Glutamatergic neuron (in vitro differentiated cells): ENCODE measurements around the gene CLEC16A. TPM values are rescaled to one million over a fixed set of nuclear protein-coding genes. Genes with fewer than 3 reads are reported as not detected.
A peak's percentile ranks its signal among the peaks of the same experiment; 100 is the strongest.

Experiments used
- DNase-seq: peaks from one replicate; pipeline ENCODE4 v3.0.0; 2022
- H3K27ac Mint-ChIP-seq: one replicate; pipeline ENCODE4 v1.8.0; 2020; ENCODE audit warnings: mild to moderate bottlenecking, mixed read lengths, inconsistent platforms; ENCODE audit not compliant: unreplicated experiment
- H3K27me3 Mint-ChIP-seq: one replicate; pipeline ENCODE4 v1.8.0; 2020; ENCODE audit warnings: mild to moderate bottlenecking, moderate library complexity, mixed read lengths, inconsistent platforms; ENCODE audit not compliant: unreplicated experiment
- H3K36me3 Mint-ChIP-seq: one replicate; pipeline ENCODE4 v1.8.0; 2020; ENCODE audit warnings: mild to moderate bottlenecking, mixed read lengths, inconsistent platforms; ENCODE audit not compliant: unreplicated experiment
- H3K4me1 Mint-ChIP-seq: one replicate; pipeline ENCODE4 v1.8.0; 2020; ENCODE audit warnings: mild to moderate bottlenecking, low read depth, mixed read lengths, inconsistent platforms; ENCODE audit not compliant: unreplicated experiment
- H3K4me3 Mint-ChIP-seq: one replicate; pipeline ENCODE4 v1.8.0; 2020; ENCODE audit warnings: mild to moderate bottlenecking, mixed read lengths, inconsistent platforms; ENCODE audit not compliant: unreplicated experiment
- H3K9me3 Mint-ChIP-seq: one replicate; pipeline ENCODE4 v1.8.0; 2020; ENCODE audit warnings: mild to moderate bottlenecking, moderate library complexity, mixed read lengths, inconsistent platforms; ENCODE audit not compliant: unreplicated experiment
- CTCF ChIP-seq: fragments of 200-600 bp; sonication (generic); IDR thresholded peaks from one replicate; pipeline ENCODE4 v1.5.0; 2021; ENCODE audit not compliant: partially characterized antibody, unreplicated experiment
- total RNA-seq: library from RNA; stranded (reverse); fragmentation: NEBNext Ultra II Directional; extraction: Animal tissue kit (Norgen Biotek cat#: 25700); gene quantifications from one replicate; pipeline ENCODE4 v1.2.1, GENCODE V29; 2021; ENCODE audit not compliant: unreplicated experiment

CLEC16A gene
- total RNA-seq, 1 donor from 2014 or later, result 43.0 TPM

DNA sequence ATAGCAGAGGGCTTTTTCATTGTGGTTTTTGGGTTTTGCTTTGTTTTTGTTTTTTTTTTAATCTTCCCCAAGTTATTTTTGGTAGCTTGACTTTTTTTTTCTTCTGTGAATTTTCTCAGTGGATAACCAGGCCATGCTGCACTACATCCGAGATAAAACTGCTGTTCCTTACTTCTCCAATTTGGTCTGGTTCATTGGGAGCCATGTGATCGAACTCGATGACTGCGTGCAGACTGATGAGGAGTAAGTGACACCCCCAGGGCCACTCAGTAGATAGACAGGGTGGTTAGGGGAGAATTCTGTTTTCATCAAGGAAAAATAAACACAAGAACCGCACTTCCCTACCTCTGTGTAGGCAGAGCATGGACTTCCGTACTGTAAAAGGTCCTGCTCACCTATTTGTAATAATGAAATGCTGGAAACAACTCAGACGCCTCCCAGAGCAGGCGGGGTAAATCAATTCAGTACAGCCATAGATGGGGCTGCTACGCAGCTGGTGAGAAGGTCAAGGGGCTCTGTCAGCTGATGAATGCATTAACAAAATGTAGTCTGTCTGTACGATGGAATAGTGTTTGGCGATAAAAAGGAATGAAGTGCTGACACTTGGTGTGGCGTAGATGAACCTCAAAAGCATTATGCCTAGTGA lies 28.6 kb downstream of the CLEC16A start:
- Mint-ChIP-seq H3K9me3 (peaks cover 4% of the 10 kb centered on the region), H3K27ac (peak overlapping the region; percentile 3), H3K27me3 (peaks cover 2% of the 10 kb centered on the region), H3K4me1 (peaks cover 25% of the 10 kb centered on the region), H3K4me3 (no peak overlapping the region), H3K36me3 (no peaks in the 10 kb centered on the region)
- TF ChIP-seq CTCF, result no peak
- DNase-seq, result no peak

- peaks cover 2% of the 10 kb centered on the region for H3K9me3 Mint-ChIP-seq
- DNase-seq, result peak; percentile 47
- no peaks in the 10 kb centered on the region for H3K36me3 Mint-ChIP-seq
- H3K27ac Mint-ChIP-seq, result no peak overlapping the region
- H3K4me1 Mint-ChIP-seq, result peaks cover 38% of the 10 kb centered on the region
- H3K27me3 Mint-ChIP-seq, result peaks cover 3% of the 10 kb centered on the region
- TF ChIP-seq CTCF, result no peak
- no peak overlapping the region for H3K4me3 Mint-ChIP-seq
Observed at GRCh38 chr16:10976634-10977033, 32.3 kb downstream of the CLEC16A start.

- no peak for TF ChIP-seq CTCF
- no peak overlapping the region for H3K4me3 Mint-ChIP-seq
- no peaks in the 10 kb centered on the region for H3K36me3 Mint-ChIP-seq
- no peak for DNase-seq
- peak overlapping the region; percentile 28 for H3K27ac Mint-ChIP-seq
- no peaks in the 10 kb centered on the region for H3K9me3 Mint-ChIP-seq
- H3K4me1 Mint-ChIP-seq, result peaks cover 28% of the 10 kb centered on the region
- peaks cover 3% of the 10 kb centered on the region for H3K27me3 Mint-ChIP-seq
Observed at GRCh38 chr16:10978124-10978523, 33.8 kb downstream of the CLEC16A start.

- Mint-ChIP-seq H3K27ac (no peak overlapping the region), H3K9me3 (no peaks in the 10 kb centered on the region), H3K4me3 (no peak overlapping the region), H3K36me3 (no peaks in the 10 kb centered on the region), H3K27me3 (peaks cover 3% of the 10 kb centered on the region), H3K4me1 (peaks cover 26% of the 10 kb centered on the region)
- no peak for TF ChIP-seq CTCF
- DNase-seq, result no peak
Observed at GRCh38 chr16:10978871-10979446, 34.6 kb downstream of the CLEC16A start.
